Stimulated activated CD8-positive, alpha-beta memory T cell treated with anti-CD3 and anti-CD28 coated beads, Interleukin-7, amount 100 ng/mL, for 24 hours (primary cell): ENCODE measurements around the gene TAS2R41.

Experiments
- DNase-seq: peaks from one replicate; pipeline ENCODE4 v3.0.0-alpha.2; 2020; ENCODE audit warnings: low read depth

The TAS2R41 gene, protein sequence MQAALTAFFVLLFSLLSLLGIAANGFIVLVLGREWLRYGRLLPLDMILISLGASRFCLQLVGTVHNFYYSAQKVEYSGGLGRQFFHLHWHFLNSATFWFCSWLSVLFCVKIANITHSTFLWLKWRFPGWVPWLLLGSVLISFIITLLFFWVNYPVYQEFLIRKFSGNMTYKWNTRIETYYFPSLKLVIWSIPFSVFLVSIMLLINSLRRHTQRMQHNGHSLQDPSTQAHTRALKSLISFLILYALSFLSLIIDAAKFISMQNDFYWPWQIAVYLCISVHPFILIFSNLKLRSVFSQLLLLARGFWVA

DNA sequence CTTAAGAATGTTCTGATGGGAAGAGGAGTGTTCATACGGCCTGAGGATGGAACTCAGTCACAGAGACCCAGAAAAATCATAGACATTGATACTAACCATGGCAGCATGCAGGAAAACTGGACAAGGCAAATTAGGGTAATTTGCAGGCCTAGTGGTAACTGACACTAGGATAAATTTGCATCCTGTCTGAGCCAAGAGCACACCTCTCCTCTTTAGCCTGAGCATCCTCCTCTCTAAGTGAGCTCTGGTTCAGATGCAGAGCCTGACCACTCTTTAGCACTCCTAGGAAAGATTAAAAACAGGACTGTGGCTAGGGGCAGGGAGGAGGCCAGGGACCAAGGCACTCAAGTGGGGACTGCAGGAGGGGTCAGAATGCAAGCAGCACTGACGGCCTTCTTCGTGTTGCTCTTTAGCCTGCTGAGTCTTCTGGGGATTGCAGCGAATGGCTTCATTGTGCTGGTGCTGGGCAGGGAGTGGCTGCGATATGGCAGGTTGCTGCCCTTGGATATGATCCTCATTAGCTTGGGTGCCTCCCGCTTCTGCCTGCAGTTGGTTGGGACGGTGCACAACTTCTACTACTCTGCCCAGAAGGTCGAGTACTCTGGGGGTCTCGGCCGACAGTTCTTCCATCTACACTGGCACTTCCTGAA, at the start of gene TAS2R41:
TSS of gene TAS2R41 (plus strand) at position 373 of the 650 bp plus-strand sequence. CDS start at position 373, 0 bp downstream.
- no peak for DNase-seq

- no peak for DNase-seq
These were observed 47.6 kb upstream of the TAS2R41 start for GRCh38 chr7:143429770-143430698.

DNA sequence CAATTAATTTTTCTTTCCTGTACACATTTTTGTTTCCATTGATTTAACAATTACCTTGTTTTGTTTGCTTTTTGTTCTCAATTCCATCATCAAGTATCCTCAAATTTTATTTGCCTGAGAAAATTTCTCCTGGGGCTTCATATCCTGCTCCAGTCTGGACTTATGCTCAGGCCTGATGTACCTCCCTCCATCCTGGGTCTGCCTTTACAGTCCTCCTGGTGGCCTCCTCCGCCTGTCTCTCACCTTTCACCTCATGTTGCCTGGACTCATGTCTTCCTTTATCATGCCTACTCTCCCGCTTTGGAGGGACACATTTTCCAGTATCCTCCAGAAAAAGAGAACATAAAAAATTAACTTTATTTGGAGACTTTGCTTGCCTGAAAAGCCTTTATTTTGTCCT, 46.6 kb upstream of the TAS2R41 start:
- DNase-seq = no peak

DNA sequence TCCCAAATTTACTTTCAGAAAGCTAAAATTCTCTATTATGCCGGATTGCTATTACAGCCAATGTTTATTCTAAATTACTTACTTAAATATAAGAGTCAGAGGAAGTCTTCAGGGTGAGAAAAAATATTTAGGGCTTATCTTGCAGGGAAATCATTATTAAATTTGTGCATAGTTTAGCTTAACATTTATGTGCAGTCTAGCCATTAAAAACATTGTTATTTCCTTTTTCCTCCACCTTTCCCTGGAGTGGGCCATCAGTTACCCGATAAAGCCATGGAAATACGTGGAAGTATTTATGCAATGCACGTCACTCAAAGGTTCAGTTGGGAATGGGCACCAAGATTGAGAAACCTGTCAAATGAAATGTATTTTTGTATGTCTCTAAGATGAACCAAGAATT, 43.9 kb upstream of the TAS2R41 start:
- no peak for DNase-seq

GRCh38 chr7:143434660-143435059, 43.0 kb upstream of the TAS2R41 start:
- no peak for DNase-seq

DNA sequence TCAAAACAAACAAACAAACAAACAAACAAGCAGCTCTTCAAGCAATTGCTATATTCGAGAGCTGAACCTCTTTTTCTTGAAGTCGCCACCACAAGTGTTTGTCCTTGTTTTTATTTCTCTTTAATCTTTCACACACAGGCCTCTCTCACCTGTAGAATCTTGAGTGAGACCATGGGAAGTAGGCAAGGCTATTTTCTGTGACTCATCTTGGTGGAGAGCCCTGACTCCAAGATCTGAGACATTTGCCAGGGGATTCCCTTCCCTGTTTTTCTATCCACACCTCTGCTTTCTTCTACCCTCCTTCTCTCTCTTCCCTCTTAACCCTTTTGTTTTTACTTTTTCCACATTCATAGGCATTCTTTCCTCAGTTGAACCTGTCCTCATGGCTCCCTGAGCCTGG, 42.4 kb upstream of the TAS2R41 start:
- DNase-seq = no peak

DNA sequence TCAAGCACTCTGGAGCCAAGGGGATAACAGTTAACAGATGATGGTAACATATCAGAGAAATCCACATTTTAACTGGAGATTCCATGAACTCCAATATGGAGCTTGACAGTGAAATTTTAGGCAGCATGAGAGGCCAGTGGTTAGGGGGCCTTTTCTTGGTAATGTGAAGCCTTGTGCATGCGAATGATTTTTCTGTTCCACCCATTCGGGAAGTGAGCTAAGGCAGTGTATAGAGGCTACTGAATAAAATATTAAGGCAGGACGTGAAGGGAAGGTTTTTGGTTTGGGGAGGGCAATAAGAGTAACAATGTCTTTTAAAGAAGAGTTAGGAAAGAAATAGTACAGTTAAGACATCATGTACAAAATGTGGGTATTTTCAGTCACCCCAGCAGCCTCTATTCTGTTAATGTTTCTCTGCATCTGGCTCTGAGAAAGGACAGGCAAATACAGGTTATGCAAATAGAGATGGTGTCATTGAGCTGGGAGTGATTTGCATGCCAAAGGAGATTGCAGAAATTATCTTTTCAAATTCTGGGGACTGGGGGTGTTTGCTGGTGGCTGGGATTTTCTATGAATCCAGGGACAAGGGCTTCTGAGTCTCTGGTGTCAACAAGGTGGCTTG, 41.2 kb upstream of the TAS2R41 start:
- DNase-seq = no peak

GRCh38 chr7:143437578-143437977, 40.1 kb upstream of the TAS2R41 start:
- no peak for DNase-seq

- no peak for DNase-seq
These were observed 37.8 kb upstream of the TAS2R41 start for GRCh38 chr7:143439866-143440265.

DNA sequence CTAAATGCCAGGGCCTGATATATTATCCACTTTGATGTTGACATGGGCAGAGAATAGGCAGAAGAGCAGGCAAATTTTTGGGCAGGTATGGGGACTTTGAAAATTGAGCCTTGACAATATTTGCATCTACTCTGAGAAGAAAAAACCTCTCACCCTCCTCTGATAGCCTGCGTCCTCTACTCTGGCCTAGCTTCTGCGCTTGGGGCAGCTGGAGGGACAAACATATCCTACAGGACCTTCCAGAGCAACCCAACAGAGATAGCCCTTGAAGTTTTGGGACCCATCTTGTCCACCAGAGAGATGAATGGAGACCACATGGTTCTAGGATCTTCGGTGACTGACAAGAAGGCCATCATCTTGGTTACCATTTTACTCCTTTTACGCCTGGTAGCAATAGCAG, 34.5 kb upstream of the TAS2R41 start, which contains the start of gene TAS2R60:
TSS of gene TAS2R60 (plus strand) at position 301 of the 400 bp plus-strand sequence. CDS start at position 301, 0 bp downstream.
- no peak for DNase-seq

GRCh38 chr7:143444063-143444782, 33.5 kb upstream of the TAS2R41 start:
- no peak for DNase-seq

GRCh38 chr7:143444785-143445184, 32.9 kb upstream of the TAS2R41 start:
- DNase-seq = no peak

DNA sequence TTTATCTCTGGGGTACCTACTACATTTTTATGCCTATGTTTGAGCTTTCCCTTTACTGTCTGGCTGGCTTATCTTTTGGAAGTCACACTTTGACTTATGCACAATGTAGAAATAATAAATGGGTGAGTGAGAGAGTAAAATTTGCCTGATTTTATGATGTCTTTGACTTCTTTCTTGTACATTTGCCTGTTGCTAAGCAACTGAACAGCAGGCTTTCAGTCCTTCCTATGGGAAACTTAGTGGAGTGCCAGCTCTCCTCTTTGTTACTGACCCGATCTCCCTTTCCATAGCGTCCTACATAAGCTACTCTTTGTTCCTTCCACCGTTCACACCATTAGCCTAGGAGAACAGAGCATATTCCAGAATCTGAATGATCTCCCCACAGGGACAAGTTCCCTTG, 30.2 kb upstream of the TAS2R41 start:
- DNase-seq = no peak

DNA sequence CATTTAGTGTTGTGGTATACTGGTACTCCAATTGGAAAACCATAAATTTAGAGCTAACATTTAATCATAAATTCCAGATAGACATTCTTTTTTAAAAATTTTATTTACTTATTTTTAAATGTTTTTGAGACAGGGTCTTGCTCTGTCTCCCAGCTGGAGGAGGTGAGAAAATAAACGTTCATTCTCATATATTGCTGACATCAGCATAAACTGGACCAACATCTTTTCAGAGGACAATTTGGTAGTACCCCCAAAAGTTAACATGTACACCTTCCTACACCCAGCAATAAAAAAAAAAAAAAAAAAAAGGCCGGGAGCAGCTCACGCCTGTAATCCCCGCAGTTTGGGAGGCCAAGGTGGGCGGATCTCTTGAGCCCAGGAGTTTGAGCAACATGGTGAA, 29.2 kb upstream of the TAS2R41 start:
- DNase-seq = no peak

- DNase-seq = no peak
These were observed 27.9 kb upstream of the TAS2R41 start for GRCh38 chr7:143449793-143450192.

DNA sequence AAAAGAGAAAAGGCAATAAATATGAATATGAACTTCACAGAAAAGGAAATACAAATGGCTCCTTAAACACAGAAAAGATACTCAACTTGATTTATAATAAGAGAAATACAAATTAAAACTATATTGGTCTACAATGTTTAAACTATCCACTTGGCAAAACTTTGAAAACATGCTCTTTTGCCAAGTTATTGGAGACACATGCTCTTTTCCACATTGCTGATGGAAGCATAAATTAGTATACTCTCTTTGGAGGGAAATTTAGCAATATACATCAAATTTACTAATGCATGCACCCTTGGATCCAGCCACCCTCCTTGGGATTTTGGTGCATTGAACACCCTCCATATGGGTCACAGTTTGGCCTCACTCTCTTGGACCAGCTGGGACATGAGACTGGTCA, 26.6 kb upstream of the TAS2R41 start:
- no peak for DNase-seq

- DNase-seq = no peak
These were observed 25.9 kb upstream of the TAS2R41 start for GRCh38 chr7:143451746-143452145.

GRCh38 chr7:143452495-143452894, 25.2 kb upstream of the TAS2R41 start:
- DNase-seq = no peak

DNA sequence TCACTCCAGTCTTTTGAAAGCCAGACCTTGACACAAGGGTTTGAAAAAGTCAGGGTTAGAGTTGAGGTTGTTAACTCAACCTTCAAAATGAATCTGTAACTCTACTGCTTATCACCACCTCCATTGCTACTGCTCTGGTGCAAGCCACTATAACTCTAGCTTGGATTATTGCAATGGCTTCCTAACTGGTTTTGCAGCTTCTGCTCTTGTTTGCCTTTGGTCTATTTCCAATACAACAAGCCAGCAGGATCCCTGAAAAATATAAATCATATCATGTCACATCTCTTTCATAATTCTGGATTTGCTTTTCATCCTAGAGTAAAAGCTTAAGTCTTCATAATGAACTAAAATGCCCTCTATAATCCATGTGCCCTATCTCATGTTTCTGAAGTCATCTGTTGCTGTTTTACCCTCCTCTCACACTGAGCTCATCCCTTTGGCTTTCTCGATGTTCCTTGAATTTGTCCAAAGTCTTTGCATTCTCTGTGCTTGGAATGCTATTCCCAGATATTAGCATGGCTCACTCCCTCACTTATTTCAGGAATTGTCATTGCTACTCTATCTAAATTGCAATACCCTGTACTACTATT, 23.5 kb upstream of the TAS2R41 start:
- no peak for DNase-seq

DNA sequence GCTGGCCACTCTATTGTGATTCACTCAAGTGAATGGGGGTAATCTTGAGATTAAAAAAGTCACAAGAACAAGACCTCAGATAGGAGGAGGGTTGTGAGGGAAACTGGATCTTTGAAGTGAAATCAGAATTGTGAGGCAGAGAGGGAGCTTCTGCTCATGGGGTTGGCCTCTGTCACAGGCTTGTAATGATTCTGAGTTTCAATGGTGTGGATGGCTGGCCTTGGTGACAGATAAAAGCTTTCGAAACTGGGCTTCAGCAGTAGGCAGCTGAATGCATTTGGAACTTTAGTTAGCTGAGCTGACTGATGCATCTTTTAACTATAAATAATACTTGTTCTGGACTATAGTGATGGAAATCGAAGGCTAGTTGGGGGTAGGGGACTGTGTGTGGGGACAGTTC, 22.2 kb upstream of the TAS2R41 start:
- no peak for DNase-seq

DNA sequence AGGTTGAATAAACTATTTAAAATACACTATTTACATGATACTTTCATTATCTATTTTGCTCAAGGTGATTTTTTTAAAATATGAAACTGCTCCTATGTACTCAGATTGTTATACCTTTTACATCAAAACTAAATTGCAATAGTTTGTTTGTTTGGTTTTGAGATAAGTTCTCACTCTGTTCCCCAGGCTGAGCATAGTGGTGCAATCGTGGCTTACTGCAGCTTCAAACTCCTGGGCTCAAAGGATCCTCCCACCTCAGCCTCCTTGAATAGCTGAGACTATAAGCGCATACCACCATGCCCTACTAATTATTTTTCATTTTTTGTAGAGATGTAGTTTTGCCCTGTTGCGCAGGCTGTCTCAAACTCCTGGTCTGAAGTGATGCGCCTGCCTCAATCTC, 21.7 kb upstream of the TAS2R41 start:
- no peak for DNase-seq
